Endothelial cell of umbilical vein (primary cell): ENCODE measurements around the gene DMWD. TPM values are rescaled to one million over a fixed set of nuclear protein-coding genes. Genes with fewer than 3 reads are reported as not detected.

Source experiments
- BruUV-seq: library from RNA; stranded (reverse); fragments of 400-500 nt; replicated peaks from 2 replicates; lab custom pipeline; 2021; lab: Mats Ljungman, UMichigan
- CTCF ChIA-PET: fragments of 300-600, 350-600 bp; sonication (Branson Sonifier 250); formaldehyde crosslinking; loops from one replicate; lab custom pipeline; 2021; ENCODE audit warnings: antibody characterized with exemption, inconsistent platforms; lab: Charles Lee
- POLR2A ChIA-PET: fragments of 300-600, 350-600 bp; sonication (Branson Sonifier 250); formaldehyde crosslinking; loops from one replicate; lab custom pipeline; 2021; ENCODE audit warnings: antibody characterized with exemption, inconsistent platforms; lab: Charles Lee
- DNase-seq: peaks from one replicate; pipeline ENCODE4 v3.0.0-alpha.2; 2011; ENCODE audit warnings: low read depth, low spot score
- FAIRE-seq: peaks from 2 replicates; lab custom pipeline; 2011; peaks lifted over from hg19 to GRCh38; lab: Jason Lieb, UNC
- H2AFZ ChIP-seq: 2 replicates; pipeline ENCODE4 v1.6.0; 2012; ENCODE audit warnings: low read depth, low read length, control low read depth, inconsistent platforms
- H3K27ac ChIP-seq: 2 replicates; pipeline ENCODE4 v1.5.1; 2011; ENCODE audit warnings: low read depth, mild to moderate bottlenecking, control low read depth, low read length, moderate library complexity; ENCODE audit not compliant: insufficient read depth
- H3K27me3 ChIP-seq, 2 experiments: 2 replicates each; pipeline versions ENCODE4 v1.6.0 to v1.6.1; 2011; ENCODE audit warnings: low read length in 2 of 2, mixed read lengths in 1 of 2; ENCODE audit not compliant: control insufficient read depth in 2 of 2, insufficient read depth in 2 of 2
- H3K36me3 ChIP-seq, 2 experiments: 2 replicates in 1 of 2; 3 replicates in 1 of 2; pipeline ENCODE4 v1.5.1; 2011; ENCODE audit warnings: low read length in 2 of 2, mild to moderate bottlenecking in 1 of 2, moderate library complexity in 1 of 2; ENCODE audit not compliant: control insufficient read depth in 2 of 2, insufficient read depth in 2 of 2; ENCODE audit errors: extremely low read depth in 1 of 2
- H3K4me1 ChIP-seq: 3 replicates; pipeline ENCODE4 v1.5.1; 2011; ENCODE audit warnings: mild to moderate bottlenecking, low read length; ENCODE audit not compliant: control insufficient read depth, insufficient read depth; ENCODE audit errors: extremely low read depth
- H3K4me2 ChIP-seq: 2 replicates; pipeline ENCODE4 v1.6.1; 2011; ENCODE audit warnings: low read length, control low read depth, mixed read lengths; ENCODE audit not compliant: insufficient read depth
- H3K4me3 ChIP-seq, 3 experiments: fragments of 200-600 bp in 1 of 3; sonication (generic), shearing (Covaris generic) in 1 of 3; replicated peaks in 1 of 3; 2 replicates each; pipeline ENCODE4 v1.5.1; 2011 to 2016; ENCODE audit warnings: control low read depth in 3 of 3, low read length in 3 of 3, mild to moderate bottlenecking in 2 of 3, inconsistent platforms in 1 of 3, low read depth in 1 of 3, moderate library complexity in 1 of 3; ENCODE audit not compliant: insufficient read depth in 1 of 3
- H3K79me2 ChIP-seq: 2 replicates; pipeline ENCODE4 v1.6.0; 2012; ENCODE audit warnings: low read length, inconsistent platforms; ENCODE audit not compliant: control insufficient read depth, insufficient read depth
- H3K9ac ChIP-seq: replicated peaks from 2 replicates; pipeline ENCODE3; 2011; ENCODE audit warnings: low read length, control low read depth; ENCODE audit not compliant: insufficient read depth; ENCODE audit errors: extremely low read depth
- H3K9me1 ChIP-seq: replicated peaks from 3 replicates; pipeline ENCODE4 v1.6.0; 2011; ENCODE audit warnings: mild to moderate bottlenecking, low read length; ENCODE audit not compliant: control insufficient read depth, insufficient read depth; ENCODE audit errors: extremely low read depth
- H3K9me3 ChIP-seq: replicated peaks from 2 replicates; pipeline ENCODE4 v1.5.1; 2012; ENCODE audit warnings: low read length, inconsistent platforms; ENCODE audit not compliant: control insufficient read depth, insufficient read depth
- H4K20me1 ChIP-seq: replicated peaks from 2 replicates; pipeline ENCODE3; 2011; ENCODE audit warnings: mild to moderate bottlenecking, low read length; ENCODE audit not compliant: control insufficient read depth, insufficient read depth; ENCODE audit errors: extremely low read depth
- CTCF ChIP-seq, 2 donors: IDR thresholded peaks; 1 replicate in 1 of 2; 2 replicates in 1 of 2; pipeline ENCODE4 v1.5.1; 2011; ENCODE audit warnings: low read length in 2 of 2, mild to moderate bottlenecking in 2 of 2, moderate library complexity in 2 of 2, control low read depth in 1 of 2, inconsistent platforms in 1 of 2, low read depth in 1 of 2; ENCODE audit not compliant: insufficient read depth in 1 of 2; ENCODE audit errors: extremely low read depth in 1 of 2
- EZH2 ChIP-seq: IDR thresholded peaks from 2 replicates; pipeline ENCODE4 v1.6.1; 2012; ENCODE audit warnings: borderline replicate concordance, low read depth, mild to moderate bottlenecking, moderate library complexity, low read length, inconsistent platforms; ENCODE audit not compliant: severe bottlenecking
- FOS ChIP-seq: IDR thresholded peaks from 2 replicates; pipeline ENCODE4 v1.6.1; 2011; ENCODE audit warnings: mild to moderate bottlenecking, low read length, moderate library complexity, borderline replicate concordance; ENCODE audit not compliant: insufficient read depth
- GATA2 ChIP-seq: IDR thresholded peaks from 2 replicates; pipeline ENCODE4 v1.7.0; 2011; ENCODE audit warnings: low read depth, mild to moderate bottlenecking, moderate library complexity, mixed read lengths, low read length; ENCODE audit not compliant: insufficient read length, insufficient read depth
- JUN ChIP-seq: IDR thresholded peaks from 2 replicates; pipeline ENCODE4 v1.6.1; 2011; ENCODE audit warnings: borderline replicate concordance, low read depth; ENCODE audit not compliant: insufficient read length, insufficient read depth
- MYC ChIP-seq: IDR thresholded peaks from one replicate; pipeline ENCODE4 v1.6.1; 2011; ENCODE audit warnings: mild to moderate bottlenecking, low read depth, low read length
- POLR2A ChIP-seq: IDR thresholded peaks from 2 replicates; pipeline ENCODE4 v1.6.1; 2012; ENCODE audit warnings: low read depth, mild to moderate bottlenecking, control low read depth, low read length
- POLR2AphosphoS5 ChIP-seq: IDR thresholded peaks from 2 replicates; pipeline ENCODE4 v1.6.1; 2012; ENCODE audit warnings: low read depth, mild to moderate bottlenecking, control low read depth, low read length, moderate library complexity; ENCODE audit not compliant: insufficient read depth
- dilution Hi-C: fragments of 300-500 bp; cut with MboI; formaldehyde crosslinking; loops from one replicate; pipeline ENCODE4 v1.15.0; 2019; ENCODE audit warnings: low sequenced_read_pairs; ENCODE audit not compliant: extremely low pct_ligation_motif_present
- intact Hi-C: fragments of 100-400 bp; cut with micrococcal nuclease; formaldehyde crosslinking; loops from one replicate; pipeline ENCODE4 v1.10.0; 2022
- polyA plus RNA-seq, 4 experiments: library from polyadenylated mRNA; depleted of rRNA in 3 of 4; stranded (reverse) in 3 of 4; unstranded in 1 of 4; fragments of >200 nt; gene quantifications; 2 replicates each; pipeline versions ENCODE4 v1.2.1 to v1.2.3, GENCODE V29; 2011 to 2012; ENCODE audit warnings: missing spikeins in 1 of 4
- total RNA-seq: library from RNA; stranded (reverse); gene quantifications from 2 replicates; pipeline ENCODE4 v1.2.3, GENCODE V29; 2021
- TF ChIP-seq, protein P1 (sequence below): IDR thresholded peaks from 2 replicates; pipeline ENCODE4 v1.6.1; 2011; ENCODE audit not compliant: insufficient read depth, insufficient read length

Gene DMWD
- total and polyA plus RNA-seq, 2 donors (not counting 3 experiments of a cell fraction or from before 2014, with no cell fraction given) = 36.9 to 81.1 TPM

- H2AFZ ChIP-seq = no peak overlapping the region
- H3K27me3 ChIP-seq = no peaks in the 10 kb centered on the region
- dilution Hi-C loops = no loop called here
- peaks cover 30 to 33% of the 10 kb centered on the region in 2 experiments for H3K36me3 ChIP-seq
- no peak for FAIRE-seq
- no peak overlapping the region for H3K4me2 ChIP-seq
- ChIA-PET CTCF (interaction anchor here (1.3 kb wide), 1 partner anchor 25 kb away, joined by 4 read pairs; no protein-coding TSS in a partner anchor), POLR2A (no interaction called here)
- H4K20me1 ChIP-seq = no peaks in the 10 kb centered on the region
- H3K4me3 ChIP-seq = no peak overlapping the region
- no peaks in the 10 kb centered on the region for H3K9me3 ChIP-seq
- no peak for TF ChIP-seq POLR2A
- no peak for TF ChIP-seq FOS
- no peak for DNase-seq
- no peaks in the 10 kb centered on the region for H3K79me2 ChIP-seq
- no peaks in the 10 kb centered on the region for H3K9me1 ChIP-seq
- no peak overlapping the region for H3K27ac ChIP-seq
- no TSS peak for BruUV-seq
- intact Hi-C loops = no loop called here
- no peak overlapping the region for H3K9ac ChIP-seq
- H3K4me1 ChIP-seq = no peaks in the 10 kb centered on the region
Observed at GRCh38 chr19:45842198-45842597, 49.6 kb upstream of the DMWD start.

DNA sequence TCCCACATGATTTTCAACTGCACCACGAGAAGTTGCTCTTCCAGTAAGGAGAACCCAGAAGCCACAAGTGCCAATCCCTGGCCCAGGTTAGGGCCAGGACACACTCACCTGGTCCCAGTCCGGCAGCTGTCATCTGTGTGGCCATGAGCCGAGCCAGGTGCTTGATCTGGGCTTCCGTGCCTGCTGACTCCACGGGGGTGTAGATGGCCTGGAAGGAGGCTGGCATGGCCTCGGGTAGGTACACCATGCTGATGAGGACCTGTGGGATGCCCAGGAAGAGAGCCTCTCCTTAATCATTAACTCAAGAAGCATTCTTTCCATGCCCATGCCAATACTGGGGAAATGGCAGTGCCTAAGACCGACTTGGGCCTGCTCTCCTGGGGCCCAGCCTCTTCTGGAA lies 42.3 kb upstream of the DMWD start:
- H3K4me1 ChIP-seq = no peaks in the 10 kb centered on the region
- H3K4me2 ChIP-seq = no peak overlapping the region
- no peak for FAIRE-seq
- no peak overlapping the region for H3K27ac ChIP-seq
- no peaks in the 10 kb centered on the region for H3K9me1 ChIP-seq
- DNase-seq = no peak
- H3K79me2 ChIP-seq = no peaks in the 10 kb centered on the region
- H3K36me3 ChIP-seq = peaks cover 19 to 47% of the 10 kb centered on the region in 2 experiments
- TF ChIP-seq MYC = no peak
- no peak for TF ChIP-seq CTCF (IDR thresholded peaks at IDR 0.05; ENCODE audit: extremely low read depth in 1 of 2, insufficient read depth in 1 of 2, low read depth in 1 of 2, low read length in 2 of 2)
- no peak for TF ChIP-seq POLR2A
- TF ChIP-seq, protein P1, sequence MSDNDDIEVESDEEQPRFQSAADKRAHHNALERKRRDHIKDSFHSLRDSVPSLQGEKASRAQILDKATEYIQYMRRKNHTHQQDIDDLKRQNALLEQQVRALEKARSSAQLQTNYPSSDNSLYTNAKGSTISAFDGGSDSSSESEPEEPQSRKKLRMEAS = no peak
- TF ChIP-seq FOS = no peak
- no peak for TF ChIP-seq EZH2
- TF ChIP-seq POLR2AphosphoS5 = no peak
- TF ChIP-seq GATA2 = no peak
- no peak for TF ChIP-seq JUN
- H3K4me3 ChIP-seq = no peak overlapping the region
- H3K9ac ChIP-seq = no peak overlapping the region
- CTCF ChIA-PET = interaction anchor here (0.5 to 3.7 kb wide), 3 partner anchors 18 to 930 kb away, joined by 4 to 20 read pairs (median 4); no protein-coding TSS in a partner anchor
- H4K20me1 ChIP-seq = no peaks in the 10 kb centered on the region
- dilution Hi-C loops = no loop called here
- BruUV-seq = no TSS peak
- intact Hi-C loops = no loop called here
- H3K9me3 ChIP-seq = no peaks in the 10 kb centered on the region
- H2AFZ ChIP-seq = no peak overlapping the region
- no peaks in the 10 kb centered on the region for H3K27me3 ChIP-seq
- POLR2A ChIA-PET = no interaction called here
